Measurements from ENCODE around the gene TMEM132A.

DNA sequence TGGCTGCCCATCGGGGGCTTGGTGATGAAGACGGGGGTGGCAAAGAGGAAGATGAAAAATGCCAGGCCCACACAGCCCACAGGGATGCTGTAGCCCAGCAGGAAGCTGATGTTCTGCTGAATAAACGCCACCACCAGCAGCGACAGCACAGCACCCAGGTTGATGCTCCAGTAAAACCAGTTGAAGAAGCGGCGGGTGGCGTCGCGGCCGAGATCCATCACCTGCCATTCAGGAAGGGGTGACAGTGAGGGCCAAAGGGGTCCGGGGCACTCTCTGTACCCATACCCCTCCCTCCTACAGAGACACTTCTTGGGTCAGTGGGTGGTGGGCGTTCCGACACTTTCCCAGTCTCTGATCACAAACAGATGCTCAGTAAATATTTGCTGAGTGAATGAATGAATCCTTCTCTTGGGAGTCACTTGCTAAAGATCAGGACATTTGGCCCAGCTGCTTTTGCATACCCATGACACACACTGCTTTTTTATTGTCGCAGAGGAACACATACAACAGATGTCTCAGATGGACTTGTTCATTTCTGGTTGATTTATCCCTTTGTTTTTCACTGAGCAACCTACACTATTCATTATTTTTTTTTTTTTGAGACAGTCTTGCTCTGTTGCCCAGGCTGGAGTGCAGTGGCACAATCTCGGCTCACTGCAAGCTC lies 22.5 kb downstream of the TMEM132A start:
- TF ChIP-seq, protein P1, sequence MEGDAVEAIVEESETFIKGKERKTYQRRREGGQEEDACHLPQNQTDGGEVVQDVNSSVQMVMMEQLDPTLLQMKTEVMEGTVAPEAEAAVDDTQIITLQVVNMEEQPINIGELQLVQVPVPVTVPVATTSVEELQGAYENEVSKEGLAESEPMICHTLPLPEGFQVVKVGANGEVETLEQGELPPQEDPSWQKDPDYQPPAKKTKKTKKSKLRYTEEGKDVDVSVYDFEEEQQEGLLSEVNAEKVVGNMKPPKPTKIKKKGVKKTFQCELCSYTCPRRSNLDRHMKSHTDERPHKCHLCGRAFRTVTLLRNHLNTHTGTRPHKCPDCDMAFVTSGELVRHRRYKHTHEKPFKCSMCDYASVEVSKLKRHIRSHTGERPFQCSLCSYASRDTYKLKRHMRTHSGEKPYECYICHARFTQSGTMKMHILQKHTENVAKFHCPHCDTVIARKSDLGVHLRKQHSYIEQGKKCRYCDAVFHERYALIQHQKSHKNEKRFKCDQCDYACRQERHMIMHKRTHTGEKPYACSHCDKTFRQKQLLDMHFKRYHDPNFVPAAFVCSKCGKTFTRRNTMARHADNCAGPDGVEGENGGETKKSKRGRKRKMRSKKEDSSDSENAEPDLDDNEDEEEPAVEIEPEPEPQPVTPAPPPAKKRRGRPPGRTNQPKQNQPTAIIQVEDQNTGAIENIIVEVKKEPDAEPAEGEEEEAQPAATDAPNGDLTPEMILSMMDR (IDR thresholded peaks at IDR 0.05) = no peak
- TF ChIP-seq POLR2A (IDR thresholded peaks at IDR 0.05) = no peak
